ENCODE data around the gene TMEM273.

- TF ChIP-seq CTCF (IDR thresholded peaks at IDR 0.05 in 2 of 3, conservative IDR thresholded peaks at IDR 0.05 in 1 of 3; ENCODE audit: borderline replicate concordance in 1 of 3, insufficient read depth in 1 of 3, low read depth in 2 of 3, low read length in 2 of 3) (no peak), POLR2AphosphoS5 (IDR thresholded peaks at IDR 0.05; ENCODE audit: low read depth, low read length) (no peak), ELF1 (IDR thresholded peaks at IDR 0.05; ENCODE audit: borderline replicate concordance, low read depth) (no peak), SRF (IDR thresholded peaks at IDR 0.05; ENCODE audit: low read depth) (no peak), EZH2phosphoT487 (IDR thresholded peaks at IDR 0.05; ENCODE audit: borderline replicate concordance) (no peak), POLR2A (IDR thresholded peaks at IDR 0.05; ENCODE audit: borderline replicate concordance, extremely low read depth, insufficient read depth, insufficient read length) (no peak)
Observed at GRCh38 chr10:49123981-49124950, 63.9 kb downstream of the TMEM273 start.
